SK-N-SH (cell line): ENCODE measurements around the gene ZYG11B. TPM values are rescaled to one million over a fixed set of nuclear protein-coding genes. Genes with fewer than 3 reads are reported as not detected.

Source experiments
- CTCF ChIA-PET: fragments of 300-600, 350-600 bp; formaldehyde crosslinking; extraction: SDS; loops from one replicate; lab custom pipeline; 2021; lab: Yijun Ruan, JAX
- POLR2A ChIA-PET: fragments of 350-600 bp; sonication (Branson Sonifier 250); formaldehyde crosslinking; extraction: SDS; loops from one replicate; lab custom pipeline; 2020; ENCODE audit warnings: antibody characterized with exemption, inconsistent platforms; lab: Yijun Ruan, JAX
- DNase-seq: peaks from one replicate; pipeline ENCODE4 v3.0.0; 2012
- H2AFZ ChIP-seq: fragments of 200-600 bp; sonication (generic); 2 replicates; pipeline ENCODE4 v1.8.1; 2016; ENCODE audit warnings: antibody characterized with exemption, mild to moderate bottlenecking, low read depth
- H3F3A ChIP-seq: fragments of 200-600 bp; sonication (generic); replicated peaks from 2 replicates; pipeline ENCODE3; 2016; ENCODE audit warnings: antibody characterized with exemption, mild to moderate bottlenecking; ENCODE audit not compliant: insufficient read depth
- H3K27ac ChIP-seq, 2 experiments: fragments of 200-500 bp in 1 of 2; fragments of 200-600 bp in 1 of 2; sonication (Bioruptor generic) in 1 of 2; sonication (generic), shearing (Covaris generic) in 1 of 2; 2 replicates each; pipeline versions ENCODE4 v1.5.1 to v1.6.1; 2014 to 2016; ENCODE audit warnings: low read depth in 2 of 2, inconsistent platforms in 1 of 2, low read length in 1 of 2, mild to moderate bottlenecking in 1 of 2, mixed read lengths in 1 of 2
- H3K27me3 ChIP-seq: fragments of 200-600 bp; sonication (generic), shearing (Covaris generic); 2 replicates; pipeline ENCODE4 v1.6.1; 2016; ENCODE audit warnings: mixed run types; ENCODE audit not compliant: insufficient read depth
- H3K36me3 ChIP-seq, 2 experiments: fragments of 200-500 bp in 1 of 2; fragments of 200-600 bp in 1 of 2; sonication (Bioruptor generic) in 1 of 2; sonication (generic) in 1 of 2; replicated peaks in 1 of 2; 2 replicates each; pipeline versions ENCODE3 to v1.5.1; 2014 to 2016; ENCODE audit warnings: low read length in 1 of 2, mild to moderate bottlenecking in 1 of 2; ENCODE audit not compliant: insufficient read depth in 2 of 2, control insufficient read depth in 1 of 2
- H3K4me1 ChIP-seq, 2 experiments: fragments of 200-500 bp in 1 of 2; fragments of 200-600 bp in 1 of 2; sonication (Bioruptor generic) in 1 of 2; sonication (generic), shearing (Covaris generic) in 1 of 2; 2 replicates each; pipeline versions ENCODE4 v1.5.1 to v1.6.1; 2014 to 2016; ENCODE audit warnings: low read depth in 1 of 2, low read length in 1 of 2, mixed run types in 1 of 2; ENCODE audit not compliant: insufficient read depth in 2 of 2, control insufficient read depth in 1 of 2
- H3K4me2 ChIP-seq: fragments of 200-600 bp; sonication (generic), shearing (Covaris generic); 2 replicates; pipeline ENCODE4 v1.6.1; 2017; ENCODE audit warnings: mixed run types
- H3K4me3 ChIP-seq, 2 experiments: fragments of 200-500 bp in 1 of 2; fragments of 200-600 bp in 1 of 2; sonication (Bioruptor generic) in 1 of 2; sonication (generic), shearing (Covaris generic) in 1 of 2; 2 replicates each; pipeline versions ENCODE4 v1.5.1 to v1.8.1; 2014 to 2016; ENCODE audit warnings: low read depth in 2 of 2, inconsistent platforms in 1 of 2, low read length in 1 of 2, mild to moderate bottlenecking in 1 of 2, mixed read lengths in 1 of 2, moderate library complexity in 1 of 2
- H3K79me2 ChIP-seq: fragments of 200-600 bp; sonication (generic); 2 replicates; pipeline ENCODE4 v1.8.1; 2017; ENCODE audit warnings: mild to moderate bottlenecking; ENCODE audit not compliant: insufficient read depth
- H3K9ac ChIP-seq: fragments of 200-600 bp; sonication (generic); 2 replicates; pipeline ENCODE4 v1.6.1; 2017; ENCODE audit warnings: mixed run types
- H3K9me2 ChIP-seq: fragments of 200-600 bp; sonication (generic); 2 replicates; pipeline ENCODE4 v1.6.1; 2017; ENCODE audit warnings: mixed run types
- H3K9me3 ChIP-seq: fragments of 200-600 bp; sonication (generic); 2 replicates; pipeline ENCODE4 v1.6.1; 2017; ENCODE audit warnings: mixed run types, mild to moderate bottlenecking, moderate library complexity
- H4K20me1 ChIP-seq: fragments of 200-600 bp; sonication (generic); 2 replicates; pipeline ENCODE4 v1.6.1; 2017; ENCODE audit warnings: mild to moderate bottlenecking, mixed run types; ENCODE audit not compliant: insufficient read depth
- CHD2 ChIP-seq: fragments of 150-350 bp; IDR thresholded peaks from 2 replicates; pipeline ENCODE4 v1.6.1; 2018; ENCODE audit warnings: low read length; ENCODE audit not compliant: partially characterized antibody
- ELF1 ChIP-seq: IDR thresholded peaks from 2 replicates; pipeline ENCODE4 v1.4.0; 2012
- EZH2phosphoT487 ChIP-seq: fragments of 200-600 bp; sonication (generic); IDR thresholded peaks from 2 replicates; pipeline ENCODE4 v1.6.1; 2017; ENCODE audit warnings: low read depth, mixed run types, mild to moderate bottlenecking, antibody characterized with exemption, moderate library complexity, borderline replicate concordance
- FOSL2 ChIP-seq: IDR thresholded peaks from 2 replicates; pipeline ENCODE4 v1.4.0; 2012; ENCODE audit warnings: low read depth, mild to moderate bottlenecking, moderate library complexity, borderline replicate concordance
- FOXJ3 ChIP-seq: sonication (generic); formaldehyde crosslinking; IDR thresholded peaks from 2 replicates; pipeline ENCODE4 v1.5.1; 2020; ENCODE audit warnings: mild to moderate bottlenecking, missing genetic modification reagents
- FOXM1 ChIP-seq: IDR thresholded peaks from 2 replicates; pipeline ENCODE4 v1.4.0; 2012; ENCODE audit warnings: low read depth, mild to moderate bottlenecking
- GATA2 ChIP-seq: sonication (generic); formaldehyde crosslinking; IDR thresholded peaks from 2 replicates; pipeline ENCODE4 v1.5.0; 2020; ENCODE audit warnings: mild to moderate bottlenecking, missing genetic modification reagents
- JUND ChIP-seq: IDR thresholded peaks from 2 replicates; pipeline ENCODE4 v1.4.0; 2012
- MXI1 ChIP-seq: IDR thresholded peaks from 2 replicates; pipeline ENCODE4 v1.6.1; 2012; ENCODE audit warnings: mild to moderate bottlenecking, low read depth, low read length, improper control_type of control experiment
- NFIC ChIP-seq: IDR thresholded peaks from 2 replicates; pipeline ENCODE4 v1.4.0; 2012; ENCODE audit warnings: borderline replicate concordance
- NRF1 ChIP-seq: IDR thresholded peaks from 2 replicates; pipeline ENCODE4 v1.6.1; 2012; ENCODE audit warnings: low read depth, mild to moderate bottlenecking, low read length
- POLR2AphosphoS5 ChIP-seq: IDR thresholded peaks from 2 replicates; pipeline ENCODE4 v1.6.1; 2012; ENCODE audit warnings: low read depth, low read length
- RCOR1 ChIP-seq: fragments of 150-350 bp; IDR thresholded peaks from 2 replicates; pipeline ENCODE4 v1.6.1; 2017; ENCODE audit warnings: antibody characterized with exemption, low read length
- SIN3A ChIP-seq: IDR thresholded peaks from 2 replicates; pipeline ENCODE4 v1.6.1; 2012; ENCODE audit warnings: low read depth, mild to moderate bottlenecking, low read length, moderate library complexity, borderline replicate concordance
- TAF1 ChIP-seq: IDR thresholded peaks from 2 replicates; pipeline ENCODE4 v1.6.1; 2012; ENCODE audit warnings: low read depth, mild to moderate bottlenecking, low read length, moderate library complexity, borderline replicate concordance
- TCF12 ChIP-seq: IDR thresholded peaks from 2 replicates; pipeline ENCODE4 v1.4.0; 2012
- WGBS: methylation state at CpG from one replicate; pipeline ENCODE4 v1.1.6; 2017; ENCODE audit warnings: low lambda C conversion rate; 5-methylcytosine and 5-hydroxymethylcytosine counted together
- polyA plus RNA-seq, 3 experiments: library from polyadenylated mRNA; depleted of rRNA; stranded (reverse); fragments of >200 nt; gene quantifications; 2 replicates each; pipeline ENCODE4 v1.2.3, GENCODE V29; 2012
- TF ChIP-seq, protein P1 (sequence below): fragments of 200-600 bp; sonication (generic); IDR thresholded peaks from 2 replicates; pipeline ENCODE4 v1.6.1; 2017; ENCODE audit warnings: antibody characterized with exemption, mild to moderate bottlenecking, moderate library complexity
- TF ChIP-seq, protein P2 (sequence below): IDR thresholded peaks from 2 replicates; pipeline ENCODE4 v1.4.0; 2012; ENCODE audit warnings: low read depth
- TF ChIP-seq, protein P3 (sequence below): fragments of 150-350 bp; IDR thresholded peaks from 2 replicates; pipeline ENCODE4 v1.6.1; 2016; ENCODE audit warnings: mild to moderate bottlenecking, low read depth, low read length

Gene ZYG11B
- polyA plus RNA-seq (2012; rRNA removed) = 5.8 and 8.6 TPM in 2 replicates
- polyA plus RNA-seq (2012; cell fraction: cytosol; rRNA removed) = 7.0 and 7.7 TPM in 2 replicates
- 3.3 and 5.9 TPM in 2 replicates for polyA plus RNA-seq (2012; cell fraction: nucleus; rRNA removed)

DNA sequence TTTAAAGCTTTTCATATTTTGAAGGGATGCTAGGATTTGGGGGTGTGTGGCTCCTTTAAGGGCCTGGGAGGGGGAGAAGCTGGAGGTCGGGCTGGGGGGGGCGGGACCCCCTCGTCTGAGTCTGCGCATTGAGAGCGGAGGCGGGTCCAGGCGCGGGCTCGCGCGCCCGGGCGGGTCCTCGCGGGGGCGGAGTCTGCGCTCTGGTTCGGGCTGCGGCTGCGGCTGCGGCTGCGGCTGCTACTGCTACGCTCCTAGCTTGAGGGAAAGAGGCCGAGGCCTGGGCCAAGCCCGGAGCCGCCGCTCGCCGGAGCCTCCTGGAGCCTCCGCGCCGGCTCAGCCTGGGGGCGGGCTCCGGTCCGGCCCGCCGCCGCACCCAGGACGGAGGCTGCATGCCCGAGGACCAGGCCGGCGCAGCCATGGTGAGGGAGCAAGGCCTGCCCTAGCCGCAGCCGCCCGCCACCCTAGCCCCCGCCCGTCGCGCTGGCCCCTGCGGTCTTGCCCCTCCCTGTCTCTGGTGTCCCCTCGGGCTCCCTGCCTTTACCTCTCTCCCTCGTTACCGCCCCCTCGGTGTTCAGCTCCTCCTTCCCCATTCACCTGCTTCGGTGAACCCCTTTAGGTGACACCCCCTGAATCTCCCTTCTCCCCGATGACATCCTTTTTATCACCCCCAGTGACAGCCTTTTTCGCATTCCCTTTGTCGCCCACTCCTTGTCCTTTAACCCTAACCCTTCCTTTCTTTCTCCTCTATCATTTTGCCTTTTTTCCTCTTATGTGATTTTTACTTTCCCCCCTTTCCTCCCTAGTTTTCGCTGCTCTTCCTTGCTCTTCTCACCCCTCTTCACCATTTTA is at the start of gene ZYG11B:
TSS of gene ZYG11B (plus strand) at position 189 of the 849 bp plus-strand sequence. CDS start at position 390, 201 bp downstream.
- H3F3A ChIP-seq = no peaks in the 10 kb centered on the region
- 4% methylated on average over 22 of the region's 59 CpGs for WGBS
- H3K36me3 ChIP-seq = no peaks in the 10 kb centered on the region
- peaks cover 51% of the 10 kb centered on the region for H3K79me2 ChIP-seq
- H3K4me2 ChIP-seq = peak within 1 kb of the TSS; percentile 88
- H3K9me3 ChIP-seq = no peaks in the 10 kb centered on the region
- DNase-seq = peak; percentile 100
- peaks cover 0 to 4% of the 10 kb centered on the region in 2 experiments; a peak in 2 of 4 replicates for H3K4me1 ChIP-seq
- TF ChIP-seq FOXJ3 (no peak), POLR2AphosphoS5 (peak; percentile 61), CHD2 (no peak), SIN3A (no peak; the same call in 1 of the 2 replicates), FOSL2 (no peak), TAF1 (peak; percentile 81), ELF1 (no peak), JUND (no peak), NRF1 (peak; percentile 73), GATA2 (CRISPR knock-in tag) (no peak), FOXM1 (no peak), MXI1 (peak; percentile 55; the same call in 1 of the 2 replicates), NFIC (no peak), TCF12 (no peak), EZH2phosphoT487 (no peak), RCOR1 (no peak)
- TF ChIP-seq, protein P1, sequence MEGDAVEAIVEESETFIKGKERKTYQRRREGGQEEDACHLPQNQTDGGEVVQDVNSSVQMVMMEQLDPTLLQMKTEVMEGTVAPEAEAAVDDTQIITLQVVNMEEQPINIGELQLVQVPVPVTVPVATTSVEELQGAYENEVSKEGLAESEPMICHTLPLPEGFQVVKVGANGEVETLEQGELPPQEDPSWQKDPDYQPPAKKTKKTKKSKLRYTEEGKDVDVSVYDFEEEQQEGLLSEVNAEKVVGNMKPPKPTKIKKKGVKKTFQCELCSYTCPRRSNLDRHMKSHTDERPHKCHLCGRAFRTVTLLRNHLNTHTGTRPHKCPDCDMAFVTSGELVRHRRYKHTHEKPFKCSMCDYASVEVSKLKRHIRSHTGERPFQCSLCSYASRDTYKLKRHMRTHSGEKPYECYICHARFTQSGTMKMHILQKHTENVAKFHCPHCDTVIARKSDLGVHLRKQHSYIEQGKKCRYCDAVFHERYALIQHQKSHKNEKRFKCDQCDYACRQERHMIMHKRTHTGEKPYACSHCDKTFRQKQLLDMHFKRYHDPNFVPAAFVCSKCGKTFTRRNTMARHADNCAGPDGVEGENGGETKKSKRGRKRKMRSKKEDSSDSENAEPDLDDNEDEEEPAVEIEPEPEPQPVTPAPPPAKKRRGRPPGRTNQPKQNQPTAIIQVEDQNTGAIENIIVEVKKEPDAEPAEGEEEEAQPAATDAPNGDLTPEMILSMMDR = no peak
- TF ChIP-seq, protein P2, sequence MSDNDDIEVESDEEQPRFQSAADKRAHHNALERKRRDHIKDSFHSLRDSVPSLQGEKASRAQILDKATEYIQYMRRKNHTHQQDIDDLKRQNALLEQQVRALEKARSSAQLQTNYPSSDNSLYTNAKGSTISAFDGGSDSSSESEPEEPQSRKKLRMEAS = no peak
- TF ChIP-seq, protein P3, sequence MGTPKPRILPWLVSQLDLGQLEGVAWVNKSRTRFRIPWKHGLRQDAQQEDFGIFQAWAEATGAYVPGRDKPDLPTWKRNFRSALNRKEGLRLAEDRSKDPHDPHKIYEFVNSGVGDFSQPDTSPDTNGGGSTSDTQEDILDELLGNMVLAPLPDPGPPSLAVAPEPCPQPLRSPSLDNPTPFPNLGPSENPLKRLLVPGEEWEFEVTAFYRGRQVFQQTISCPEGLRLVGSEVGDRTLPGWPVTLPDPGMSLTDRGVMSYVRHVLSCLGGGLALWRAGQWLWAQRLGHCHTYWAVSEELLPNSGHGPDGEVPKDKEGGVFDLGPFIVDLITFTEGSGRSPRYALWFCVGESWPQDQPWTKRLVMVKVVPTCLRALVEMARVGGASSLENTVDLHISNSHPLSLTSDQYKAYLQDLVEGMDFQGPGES = no peak
- TF ChIP-seq, all 33 proteins: peak for 4
- peak within 1 kb of the TSS; percentile 45 to 77 for H3K27ac ChIP-seq
- ChIA-PET CTCF (interaction anchor here (0.9 to 1.1 kb wide), 2 partner anchors 17 to 450 kb away, joined by 3 read pairs; no protein-coding TSS in a partner anchor), POLR2A (interaction anchor here (0.6 to 1.0 kb wide), 5 partner anchors 11 to 387 kb away, joined by 3 read pairs; partner anchors contain the start of gene TUT4)
- peak within 1 kb of the TSS; percentile 82 for H3K9ac ChIP-seq
- no peaks in the 10 kb centered on the region for H3K27me3 ChIP-seq
- H3K9me2 ChIP-seq = no peaks in the 10 kb centered on the region
- H4K20me1 ChIP-seq = peaks cover 22% of the 10 kb centered on the region
- H2AFZ ChIP-seq = peak within 1 kb of the TSS; percentile 95
- peak within 1 kb of the TSS; percentile 68 to 79 for H3K4me3 ChIP-seq
